A673 (cell line): Measurements from ENCODE around the gene COL13A1.

ENCODE experiments used
- EZH2 ChIP-seq: fragments of 200-600 bp; sonication (generic); IDR thresholded peaks from 2 replicates; pipeline ENCODE4 v1.6.1; 2017; ENCODE audit warnings: borderline replicate concordance, low read depth, mild to moderate bottlenecking, mixed read lengths, antibody characterized with exemption, low read length; ENCODE audit not compliant: poor library complexity, severe bottlenecking
- TF ChIP-seq, protein P1 (sequence below): fragments of 300-800, 200-600 bp; sonication (generic); conservative IDR thresholded peaks from 2 replicates; pipeline ENCODE4 v1.5.1; 2017; ENCODE audit warnings: low read depth, mild to moderate bottlenecking, antibody characterized with exemption, low read length, moderate library complexity, mixed read lengths

DNA sequence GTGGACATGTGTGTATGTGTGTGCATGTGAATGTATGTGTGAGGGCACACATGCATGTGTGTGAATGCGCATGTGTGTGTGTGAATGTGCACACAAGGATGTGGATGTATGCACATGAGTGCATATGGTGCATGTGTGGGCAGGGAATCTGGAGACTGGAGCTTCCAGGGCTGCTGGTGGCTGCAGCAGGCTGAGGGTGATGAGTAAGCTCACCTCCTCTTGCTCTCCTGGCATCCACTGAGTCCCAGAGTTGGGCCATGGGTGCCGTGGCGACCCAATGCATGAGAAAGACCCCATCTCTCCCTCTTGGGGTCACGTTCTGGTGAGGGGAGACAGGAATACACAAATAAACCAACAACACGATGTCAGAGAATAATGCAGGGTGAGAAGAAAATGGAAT is 33.3 kb upstream of the COL13A1 start:
- TF ChIP-seq, protein P1, sequence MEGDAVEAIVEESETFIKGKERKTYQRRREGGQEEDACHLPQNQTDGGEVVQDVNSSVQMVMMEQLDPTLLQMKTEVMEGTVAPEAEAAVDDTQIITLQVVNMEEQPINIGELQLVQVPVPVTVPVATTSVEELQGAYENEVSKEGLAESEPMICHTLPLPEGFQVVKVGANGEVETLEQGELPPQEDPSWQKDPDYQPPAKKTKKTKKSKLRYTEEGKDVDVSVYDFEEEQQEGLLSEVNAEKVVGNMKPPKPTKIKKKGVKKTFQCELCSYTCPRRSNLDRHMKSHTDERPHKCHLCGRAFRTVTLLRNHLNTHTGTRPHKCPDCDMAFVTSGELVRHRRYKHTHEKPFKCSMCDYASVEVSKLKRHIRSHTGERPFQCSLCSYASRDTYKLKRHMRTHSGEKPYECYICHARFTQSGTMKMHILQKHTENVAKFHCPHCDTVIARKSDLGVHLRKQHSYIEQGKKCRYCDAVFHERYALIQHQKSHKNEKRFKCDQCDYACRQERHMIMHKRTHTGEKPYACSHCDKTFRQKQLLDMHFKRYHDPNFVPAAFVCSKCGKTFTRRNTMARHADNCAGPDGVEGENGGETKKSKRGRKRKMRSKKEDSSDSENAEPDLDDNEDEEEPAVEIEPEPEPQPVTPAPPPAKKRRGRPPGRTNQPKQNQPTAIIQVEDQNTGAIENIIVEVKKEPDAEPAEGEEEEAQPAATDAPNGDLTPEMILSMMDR: no peak
- TF ChIP-seq EZH2: no peak
